Keratinocyte (primary cell): ENCODE data around the gene ANKRD13D. TPM values are rescaled to one million over a fixed set of nuclear protein-coding genes. Genes with fewer than 3 reads are reported as not detected.

Experiments
- DNase-seq: peaks from one replicate; pipeline ENCODE4 v3.0.0-alpha.2; 2011; ENCODE audit warnings: low read depth, missing footprints, low spot score
- FAIRE-seq: peaks from 2 replicates; lab custom pipeline; 2011; peaks lifted over from hg19 to GRCh38; lab: Jason Lieb, UNC
- H2AFZ ChIP-seq: 2 replicates; pipeline ENCODE4 v1.6.0; 2012; ENCODE audit warnings: low read length, control low read depth, inconsistent platforms; ENCODE audit not compliant: control insufficient read depth
- H3K27ac ChIP-seq: 2 replicates; pipeline ENCODE4 v1.5.1; 2011; ENCODE audit warnings: low read length; ENCODE audit not compliant: control insufficient read depth, insufficient read depth
- H3K27me3 ChIP-seq: 3 replicates; pipeline ENCODE4 v1.6.0; 2011; ENCODE audit warnings: low read length; ENCODE audit not compliant: control insufficient read depth, insufficient read depth; ENCODE audit errors: extremely low read depth
- H3K36me3 ChIP-seq, 2 experiments: 2 replicates in 1 of 2; 3 replicates in 1 of 2; pipeline ENCODE4 v1.5.1; 2011; ENCODE audit warnings: low read length in 2 of 2, mild to moderate bottlenecking in 1 of 2; ENCODE audit not compliant: control insufficient read depth in 2 of 2, insufficient read depth in 2 of 2; ENCODE audit errors: extremely low read depth in 1 of 2
- H3K4me1 ChIP-seq: 3 replicates; pipeline ENCODE4 v1.5.1; 2011; ENCODE audit warnings: low read length; ENCODE audit not compliant: control insufficient read depth, insufficient read depth; ENCODE audit errors: extremely low read depth
- H3K4me2 ChIP-seq: 3 replicates; pipeline ENCODE4 v1.6.0; 2011; ENCODE audit warnings: low read depth, low read length; ENCODE audit not compliant: control insufficient read depth, insufficient read depth; ENCODE audit errors: extremely low read depth
- H3K4me3 ChIP-seq, 3 experiments: fragments of 200-600 bp in 1 of 3; sonication (generic) in 1 of 3; 2 replicates in 2 of 3; 3 replicates in 1 of 3; pipeline ENCODE4 v1.5.1; 2011 to 2016; ENCODE audit warnings: low read length in 3 of 3, mild to moderate bottlenecking in 3 of 3, control low read depth in 2 of 3, inconsistent platforms in 1 of 3, low read depth in 1 of 3, mixed read lengths in 1 of 3, mixed run types in 1 of 3, moderate library complexity in 1 of 3; ENCODE audit not compliant: control insufficient read depth in 2 of 3, insufficient read depth in 2 of 3; ENCODE audit errors: extremely low read depth in 1 of 3
- H3K79me2 ChIP-seq: 2 replicates; pipeline ENCODE4 v1.6.0; 2012; ENCODE audit warnings: low read length; ENCODE audit not compliant: control insufficient read depth, insufficient read depth
- H3K9ac ChIP-seq: 3 replicates; pipeline ENCODE4 v1.6.0; 2011; ENCODE audit warnings: low read length; ENCODE audit not compliant: control insufficient read depth, insufficient read depth; ENCODE audit errors: extremely low read depth
- H3K9me1 ChIP-seq: 3 replicates; pipeline ENCODE4 v1.6.0; 2011; ENCODE audit warnings: low read length; ENCODE audit not compliant: control insufficient read depth, insufficient read depth; ENCODE audit errors: extremely low read depth
- H3K9me3 ChIP-seq: 2 replicates; pipeline ENCODE4 v1.5.1; 2012; ENCODE audit warnings: low read depth, low read length; ENCODE audit not compliant: control insufficient read depth
- H4K20me1 ChIP-seq: 3 replicates; pipeline ENCODE4 v1.6.0; 2011; ENCODE audit warnings: low read length; ENCODE audit not compliant: control insufficient read depth, insufficient read depth; ENCODE audit errors: extremely low read depth
- CTCF ChIP-seq, 3 experiments: IDR thresholded peaks in 1 of 3; conservative IDR thresholded peaks in 1 of 3; optimal IDR thresholded peaks in 1 of 3; 2 replicates in 2 of 3; 3 replicates in 1 of 3; pipeline versions ENCODE3 to v1.5.1; 2011; ENCODE audit warnings: low read length in 3 of 3, mild to moderate bottlenecking in 3 of 3, moderate library complexity in 2 of 3, control low read depth in 1 of 3, inconsistent platforms in 1 of 3; ENCODE audit not compliant: insufficient read depth in 2 of 3; ENCODE audit errors: extremely low read depth in 1 of 3
- EZH2 ChIP-seq: IDR thresholded peaks from one replicate; pipeline ENCODE4 v1.6.1; 2012; ENCODE audit warnings: inconsistent platforms, mild to moderate bottlenecking, low read length, moderate library complexity
- dilution Hi-C: fragments of 300-500 bp; cut with MboI; formaldehyde crosslinking; loops from one replicate; pipeline ENCODE4 v1.7.0; 2020; ENCODE audit warnings: low sequenced_read_pairs; ENCODE audit not compliant: extremely low pct_ligation_motif_present
- polyA plus RNA-seq, 5 experiments: library from polyadenylated mRNA; depleted of rRNA in 3 of 5; stranded (reverse) in 3 of 5; stranded (forward) in 1 of 5; unstranded in 1 of 5; fragments of >200 nt; gene quantifications; 1 replicate in 1 of 5; 2 replicates in 3 of 5; 3 replicates in 1 of 5; pipeline versions ENCODE4 v1.2.1 to v1.2.3, GENCODE V29; 2011 to 2012; ENCODE audit warnings: missing spikeins in 2 of 5, low read depth in 1 of 5, low replicate concordance in 1 of 5

ANKRD13D gene
- polyA plus RNA-seq, 1 donor (not counting 4 experiments of a cell fraction or from before 2014, with no cell fraction given): 25.0 TPM

- no peaks in the 10 kb centered on the region for H3K79me2 ChIP-seq
- no peak overlapping the region for H3K27ac ChIP-seq
- H3K27me3 ChIP-seq: no peaks in the 10 kb centered on the region
- no peaks in the 10 kb centered on the region for H3K9me3 ChIP-seq
- no peak overlapping the region for H3K4me2 ChIP-seq
- no peak overlapping the region for H2AFZ ChIP-seq
- H3K9ac ChIP-seq: no peak overlapping the region
- dilution Hi-C loops: no loop called here
- no peak for FAIRE-seq
- TF ChIP-seq CTCF (optimal IDR thresholded peaks at IDR 0.05 in 1 of 3, IDR thresholded peaks at IDR 0.05 in 1 of 3, conservative IDR thresholded peaks at IDR 0.05 in 1 of 3; ENCODE audit: extremely low read depth in 1 of 3, insufficient read depth in 2 of 3, low read length in 3 of 3) (no peak), EZH2 (no peak)
- peaks cover 3% of the 10 kb centered on the region for H3K9me1 ChIP-seq
- no peak overlapping the region for H3K4me3 ChIP-seq
- H3K4me1 ChIP-seq: peaks cover 20% of the 10 kb centered on the region
- no peaks in the 10 kb centered on the region for H4K20me1 ChIP-seq
- no peak for DNase-seq
- no peaks in the 10 kb centered on the region for H3K36me3 ChIP-seq
Measured at GRCh38 chr11:67344264-67344663, 55.2 kb downstream of the ANKRD13D start.

GRCh38 chr11:67345247-67345919 lies 56.3 kb downstream of the ANKRD13D start:
- peak overlapping the region; percentile 39 for H3K9ac ChIP-seq
- H3K4me3 ChIP-seq: no peak overlapping the region
- no peak for TF ChIP-seq EZH2
- no peak for TF ChIP-seq CTCF (optimal IDR thresholded peaks at IDR 0.05 in 1 of 3, IDR thresholded peaks at IDR 0.05 in 1 of 3, conservative IDR thresholded peaks at IDR 0.05 in 1 of 3; ENCODE audit: extremely low read depth in 1 of 3, insufficient read depth in 2 of 3, low read length in 3 of 3)
- H3K27me3 ChIP-seq: no peaks in the 10 kb centered on the region
- H3K36me3 ChIP-seq: no peaks in the 10 kb centered on the region
- H3K79me2 ChIP-seq: no peaks in the 10 kb centered on the region
- dilution Hi-C loops: no loop called here
- H4K20me1 ChIP-seq: no peaks in the 10 kb centered on the region
- H3K9me3 ChIP-seq: no peaks in the 10 kb centered on the region
- H3K27ac ChIP-seq: peak overlapping the region; percentile 71
- peak overlapping the region; percentile 56 for H3K4me2 ChIP-seq
- no peak for DNase-seq
- no peak overlapping the region for H2AFZ ChIP-seq
- peaks cover 20% of the 10 kb centered on the region for H3K4me1 ChIP-seq
- no peak for FAIRE-seq
- peaks cover 3% of the 10 kb centered on the region for H3K9me1 ChIP-seq
